Measurements from ENCODE around the gene LRMDA.

GRCh38 chr10:76007667-76008181, 576.3 kb downstream of the LRMDA start:
- no peak for TF ChIP-seq JUND (IDR thresholded peaks at IDR 0.05)
- TF ChIP-seq, protein P1, sequence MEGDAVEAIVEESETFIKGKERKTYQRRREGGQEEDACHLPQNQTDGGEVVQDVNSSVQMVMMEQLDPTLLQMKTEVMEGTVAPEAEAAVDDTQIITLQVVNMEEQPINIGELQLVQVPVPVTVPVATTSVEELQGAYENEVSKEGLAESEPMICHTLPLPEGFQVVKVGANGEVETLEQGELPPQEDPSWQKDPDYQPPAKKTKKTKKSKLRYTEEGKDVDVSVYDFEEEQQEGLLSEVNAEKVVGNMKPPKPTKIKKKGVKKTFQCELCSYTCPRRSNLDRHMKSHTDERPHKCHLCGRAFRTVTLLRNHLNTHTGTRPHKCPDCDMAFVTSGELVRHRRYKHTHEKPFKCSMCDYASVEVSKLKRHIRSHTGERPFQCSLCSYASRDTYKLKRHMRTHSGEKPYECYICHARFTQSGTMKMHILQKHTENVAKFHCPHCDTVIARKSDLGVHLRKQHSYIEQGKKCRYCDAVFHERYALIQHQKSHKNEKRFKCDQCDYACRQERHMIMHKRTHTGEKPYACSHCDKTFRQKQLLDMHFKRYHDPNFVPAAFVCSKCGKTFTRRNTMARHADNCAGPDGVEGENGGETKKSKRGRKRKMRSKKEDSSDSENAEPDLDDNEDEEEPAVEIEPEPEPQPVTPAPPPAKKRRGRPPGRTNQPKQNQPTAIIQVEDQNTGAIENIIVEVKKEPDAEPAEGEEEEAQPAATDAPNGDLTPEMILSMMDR (IDR thresholded peaks at IDR 0.05 in 2 of 3, conservative IDR thresholded peaks at IDR 0.05 in 1 of 3; ENCODE audit: borderline replicate concordance in 1 of 3, insufficient read depth in 1 of 3, low read depth in 2 of 3, low read length in 2 of 3) = no peak
- TF ChIP-seq POLR2AphosphoS5 (IDR thresholded peaks at IDR 0.05; ENCODE audit: low read depth, low read length) = no peak

All from HCT116 (cell line).